Liver (tissue), 3 donors: Measurements from ENCODE around the gene MCU.

Experiments
- CTCF ChIP-seq: fragments of 150-350 bp; IDR thresholded peaks from 2 replicates; pipeline ENCODE4 v1.5.1; 2017; ENCODE audit warnings: improper control_type of control experiment, low read depth, low read length; ENCODE audit not compliant: missing input control
- FOXA2 ChIP-seq: IDR thresholded peaks from 2 replicates; pipeline ENCODE4 v1.6.1; 2016; ENCODE audit warnings: antibody characterized with exemption
- JUND ChIP-seq, 2 donors: IDR thresholded peaks; 2 replicates each; pipeline ENCODE4 v1.6.1; 2016; ENCODE audit warnings: antibody characterized with exemption in 2 of 2
- REST ChIP-seq: IDR thresholded peaks from 2 replicates; pipeline ENCODE4 v1.6.1; 2016; ENCODE audit warnings: antibody characterized with exemption, mild to moderate bottlenecking
- RXRA ChIP-seq, 2 donors: IDR thresholded peaks; 2 replicates each; pipeline ENCODE4 v1.6.1; 2017 to 2018; ENCODE audit warnings: antibody characterized with exemption in 2 of 2, mild to moderate bottlenecking in 1 of 2
- SP1 ChIP-seq: IDR thresholded peaks from 2 replicates; pipeline ENCODE4 v1.6.1; 2018; ENCODE audit warnings: antibody characterized with exemption, mild to moderate bottlenecking
- TAF1 ChIP-seq: conservative IDR thresholded peaks from 2 replicates; pipeline ENCODE4 v1.6.1; 2016; ENCODE audit warnings: antibody characterized with exemption, mild to moderate bottlenecking
- donor health status: healthy.
- donor health status: healthy.

DNA sequence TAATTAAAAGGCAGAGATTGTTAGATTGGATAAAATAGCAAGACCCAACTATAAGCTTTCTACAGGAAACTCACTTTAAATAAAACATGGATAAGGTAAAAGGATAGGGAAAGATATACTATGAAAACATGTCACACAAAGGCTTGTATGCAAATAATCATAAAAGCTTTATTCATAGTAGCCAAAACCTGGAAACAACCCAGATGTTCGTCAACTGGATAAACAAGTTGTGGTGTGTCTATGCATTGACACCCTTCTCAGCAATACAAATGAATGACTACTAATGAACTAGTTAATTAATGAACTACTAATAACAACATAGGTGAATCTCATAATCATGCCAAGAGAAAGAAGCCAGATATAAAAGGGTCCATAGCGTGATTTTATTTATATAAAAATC, 163.8 kb downstream of the MCU start:
- no peak for TF ChIP-seq RXRA (IDR thresholded peaks at IDR 0.05)
- TF ChIP-seq CTCF, result no peak
- no peak for TF ChIP-seq SP1
- no peak for TF ChIP-seq TAF1
- no peak for TF ChIP-seq FOXA2
- TF ChIP-seq REST, result no peak
- TF ChIP-seq JUND (IDR thresholded peaks at IDR 0.05), result no peak
